H9 (cell line): ENCODE data around the gene OTOF. TPM values are rescaled to one million over a fixed set of nuclear protein-coding genes. Genes with fewer than 3 reads are reported as not detected.

Experiments
- DNase-seq: peaks from one replicate; pipeline ENCODE4 v3.0.0-alpha.2; 2017
- H2AFZ ChIP-seq: one replicate; pipeline ENCODE4 v1.6.1; 2013; ENCODE audit warnings: mild to moderate bottlenecking, low read length, control low read depth, moderate library complexity
- H2AK5ac ChIP-seq: 2 replicates; pipeline ENCODE4 v1.6.1; 2013; ENCODE audit warnings: low read length, control low read depth, mixed read lengths; ENCODE audit not compliant: insufficient read length
- H2BK120ac ChIP-seq: one replicate; pipeline ENCODE4 v1.6.1; 2013; ENCODE audit warnings: low read depth, mild to moderate bottlenecking, low read length, control low read depth, inconsistent platforms; ENCODE audit not compliant: poor library complexity, severe bottlenecking
- H2BK12ac ChIP-seq: 2 replicates; pipeline ENCODE4 v1.6.1; 2013; ENCODE audit warnings: low read length, control low read depth, mixed read lengths, low read depth; ENCODE audit not compliant: insufficient read length
- H2BK15ac ChIP-seq: 2 replicates; pipeline ENCODE4 v1.6.1; 2013; ENCODE audit warnings: low read depth, low read length, control low read depth
- H2BK20ac ChIP-seq: one replicate; pipeline ENCODE4 v1.6.1; 2013; ENCODE audit warnings: low read depth, mild to moderate bottlenecking, low read length, control low read depth, inconsistent platforms; ENCODE audit not compliant: poor library complexity, severe bottlenecking
- H2BK5ac ChIP-seq: 2 replicates; pipeline ENCODE4 v1.6.1; 2013; ENCODE audit warnings: low read length, control low read depth, mixed read lengths; ENCODE audit not compliant: insufficient read length
- H3K14ac ChIP-seq: 2 replicates; pipeline ENCODE4 v1.6.1; 2013; ENCODE audit warnings: low read length, control low read depth; ENCODE audit not compliant: insufficient read depth
- H3K18ac ChIP-seq: 2 replicates; pipeline ENCODE4 v1.6.1; 2013; ENCODE audit warnings: low read depth, mild to moderate bottlenecking, mixed read lengths, low read length, control low read depth; ENCODE audit not compliant: insufficient read length
- H3K23ac ChIP-seq: 2 replicates; pipeline ENCODE4 v1.6.1; 2013; ENCODE audit warnings: low read length, control low read depth, mixed read lengths, low read depth; ENCODE audit not compliant: insufficient read length
- H3K23me2 ChIP-seq: 2 replicates; pipeline ENCODE4 v1.6.1; 2013; ENCODE audit warnings: low read depth, mild to moderate bottlenecking, mixed read lengths, low read length, control low read depth; ENCODE audit not compliant: insufficient read length, poor library complexity, severe bottlenecking
- H3K27ac ChIP-seq: 2 replicates; pipeline ENCODE4 v1.5.1; 2013; ENCODE audit warnings: low read length, control low read depth, mixed read lengths, low read depth; ENCODE audit not compliant: insufficient read length
- H3K27me3 ChIP-seq: 2 replicates; pipeline ENCODE4 v1.6.1; 2013; ENCODE audit warnings: low read length, control low read depth, inconsistent platforms; ENCODE audit not compliant: insufficient read depth
- H3K4ac ChIP-seq: 2 replicates; pipeline ENCODE4 v1.6.1; 2013; ENCODE audit warnings: low read depth, mild to moderate bottlenecking, control low read depth, inconsistent platforms, low read length, moderate library complexity
- H3K4me1 ChIP-seq: 2 replicates; pipeline ENCODE4 v1.6.1; 2013; ENCODE audit warnings: low read length, control low read depth, inconsistent platforms; ENCODE audit not compliant: insufficient read depth
- H3K4me2 ChIP-seq: 2 replicates; pipeline ENCODE4 v1.6.1; 2013; ENCODE audit warnings: low read length, control low read depth, mixed read lengths; ENCODE audit not compliant: insufficient read length, insufficient read depth
- H3K56ac ChIP-seq: 2 replicates; pipeline ENCODE4 v1.6.1; 2013; ENCODE audit warnings: low read depth, mild to moderate bottlenecking, mixed read lengths, low read length, control low read depth; ENCODE audit not compliant: insufficient read length
- H3K79me1 ChIP-seq: 2 replicates; pipeline ENCODE4 v1.6.1; 2013; ENCODE audit warnings: low read depth, mild to moderate bottlenecking, moderate library complexity, low read length, control low read depth, inconsistent platforms; ENCODE audit not compliant: insufficient read depth, poor library complexity, severe bottlenecking
- H3K79me2 ChIP-seq: 2 replicates; pipeline ENCODE4 v1.6.1; 2013; ENCODE audit warnings: low read length, control low read depth, inconsistent platforms; ENCODE audit not compliant: insufficient read depth
- H3K9ac ChIP-seq: 2 replicates; pipeline ENCODE4 v1.6.1; 2013; ENCODE audit warnings: low read length, control low read depth, mixed read lengths; ENCODE audit not compliant: insufficient read length; ENCODE audit errors: extremely low read depth
- H3K9me3 ChIP-seq: one replicate; pipeline ENCODE4 v1.6.1; 2013; ENCODE audit warnings: low read depth, low read length, inconsistent platforms; ENCODE audit not compliant: control insufficient read depth
- H3T11ph ChIP-seq: one replicate; pipeline ENCODE4 v1.6.1; 2013; ENCODE audit warnings: mild to moderate bottlenecking, low read length, control low read depth, inconsistent platforms
- H4K20me1 ChIP-seq: one replicate; pipeline ENCODE4 v1.6.1; 2013; ENCODE audit not compliant: control insufficient read depth, insufficient read length, insufficient read depth
- H4K5ac ChIP-seq: 2 replicates; pipeline ENCODE4 v1.6.1; 2013; ENCODE audit warnings: low read depth, mild to moderate bottlenecking, mixed read lengths, low read length, control low read depth; ENCODE audit not compliant: insufficient read length
- H4K8ac ChIP-seq: replicated peaks from 2 replicates; pipeline ENCODE4 v1.6.1; 2013; ENCODE audit warnings: low read length, control low read depth, mixed read lengths, low read depth; ENCODE audit not compliant: insufficient read length
- H4K91ac ChIP-seq: 2 replicates; pipeline ENCODE4 v1.6.1; 2013; ENCODE audit warnings: low read depth, mild to moderate bottlenecking, moderate library complexity, mixed read lengths, low read length, control low read depth; ENCODE audit not compliant: insufficient read length
- H3K27ac Mint-ChIP-seq, 3 experiments: 2 replicates in 2 of 3; 3 replicates in 1 of 3; pipeline ENCODE4 v1.8.0; 2020 to 2021; ENCODE audit warnings: mixed read lengths in 3 of 3, mild to moderate bottlenecking in 1 of 3, moderate library complexity in 1 of 3
- H3K27me3 Mint-ChIP-seq: 2 replicates; pipeline ENCODE4 v1.8.0; 2021; ENCODE audit warnings: low read depth, mild to moderate bottlenecking, moderate library complexity, mixed read lengths
- H3K36me3 Mint-ChIP-seq, 3 experiments: 2 replicates in 2 of 3; 3 replicates in 1 of 3; pipeline ENCODE4 v1.8.0; 2020 to 2021; ENCODE audit warnings: low read depth in 3 of 3, mixed read lengths in 3 of 3; ENCODE audit not compliant: insufficient read depth in 1 of 3
- H3K4me1 Mint-ChIP-seq, 2 experiments: 2 replicates each; pipeline ENCODE4 v1.8.0; 2020; ENCODE audit warnings: mixed read lengths in 2 of 2
- H3K4me3 Mint-ChIP-seq, 2 experiments: 2 replicates in 1 of 2; 3 replicates in 1 of 2; pipeline ENCODE4 v1.8.0; 2020 to 2021; ENCODE audit warnings: mild to moderate bottlenecking in 2 of 2, mixed read lengths in 2 of 2, moderate library complexity in 1 of 2
- H3K9me3 Mint-ChIP-seq, 2 experiments: 2 replicates in 1 of 2; 3 replicates in 1 of 2; pipeline ENCODE4 v1.8.0; 2020; ENCODE audit warnings: mild to moderate bottlenecking in 2 of 2, mixed read lengths in 2 of 2, moderate library complexity in 1 of 2
- CTCF ChIP-seq: fragments of 200-600 bp; sonication (generic); conservative IDR thresholded peaks from 3 replicates; pipeline ENCODE4 v1.8.0; 2021; ENCODE audit warnings: antibody characterized with exemption, mild to moderate bottlenecking
- WGBS: extraction: QIAGEN DNeasy Blood & Tissue Kit; methylation state at CpG from one replicate; pipeline ENCODE4 v1.1.7; 2013; ENCODE audit warnings: missing lambda C conversion rate, low lambda C conversion rate, mixed read lengths; ENCODE audit not compliant: insufficient read length; ENCODE audit errors: extremely low coverage; 5-methylcytosine and 5-hydroxymethylcytosine counted together
- total RNA-seq: library from RNA; stranded (reverse); gene quantifications from 2 replicates; pipeline ENCODE4 v1.2.1, GENCODE V29; 2021

OTOF gene
- total RNA-seq, 1 experiment from 2014 or later, result 0.35 TPM

- Histone ChIP-seq H3K27me3 (no peaks in the 10 kb centered on the region), H2BK15ac (no peak overlapping the region), H3K4me2 (no peak overlapping the region), H3T11ph (no peak overlapping the region), H2AFZ (no peak overlapping the region), H3K27ac (no peak overlapping the region), H3K4me1 (peaks cover 3% of the 10 kb centered on the region), H3K79me2 (no peaks in the 10 kb centered on the region), H3K9me3 (no peaks in the 10 kb centered on the region), H3K79me1 (no peaks in the 10 kb centered on the region), H3K9ac (no peak overlapping the region), H3K18ac (no peak overlapping the region), H2BK12ac (no peak overlapping the region), H4K8ac (no peak overlapping the region), H3K4ac (no peak overlapping the region), H3K56ac (no peak overlapping the region), H4K20me1 (no peaks in the 10 kb centered on the region), H3K23me2 (no peaks in the 10 kb centered on the region), H4K91ac (no peak overlapping the region), H2AK5ac (no peak overlapping the region), H3K23ac (no peak overlapping the region), H3K14ac (no peak overlapping the region), H4K5ac (no peak overlapping the region), H2BK20ac (no peak overlapping the region), H2BK5ac (no peak overlapping the region), H2BK120ac (no peak overlapping the region)
- H3K4me1 Mint-ChIP-seq, result peaks cover 10 to 13% of the 10 kb centered on the region in 2 experiments
- H3K36me3 Mint-ChIP-seq, result no peaks in the 10 kb centered on the region
- H3K27me3 Mint-ChIP-seq, result peaks cover 3% of the 10 kb centered on the region
- TF ChIP-seq CTCF, result no peak
- H3K27ac Mint-ChIP-seq, result peak overlapping the region; percentile 36 to 78 (median 57); a peak in 3 of 7 replicates
- no peaks in the 10 kb centered on the region for H3K9me3 Mint-ChIP-seq
- no peak for DNase-seq
- H3K4me3 Mint-ChIP-seq, result no peak overlapping the region
- WGBS, result no CpG with 5 or more reads among the region's 9 CpGs
Observed at GRCh38 chr2:26422947-26423629, 54.8 kb downstream of the OTOF start.
